ENCODE results near the gene SP2. TPM values are rescaled to one million over a fixed set of nuclear protein-coding genes. Genes with fewer than 3 reads are reported as not detected.

Gene SP2
- total RNA-seq, 1 donor from 2014 or later = 11.5 TPM

DNA sequence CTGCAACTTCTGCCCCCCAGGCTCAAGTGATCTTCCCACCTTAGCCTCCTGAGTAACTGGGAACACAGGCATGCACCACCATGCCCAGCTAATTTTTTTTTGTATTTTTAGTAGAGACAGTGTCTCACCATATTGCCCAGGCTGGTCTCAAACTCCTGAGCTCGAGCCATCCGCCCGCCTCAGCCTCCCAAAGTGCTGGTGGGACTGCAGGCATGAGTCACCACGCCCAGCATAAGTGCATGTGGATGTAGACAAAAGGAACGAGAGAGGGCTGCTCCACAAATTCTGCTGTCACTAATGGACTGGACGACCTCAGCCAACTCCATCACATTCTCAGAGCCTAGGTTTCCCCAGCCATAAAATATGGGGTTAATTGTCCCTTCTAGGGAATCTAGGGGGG, 7.7 kb upstream of the SP2 start:
- no peak for DNase-seq (ENCODE audit: extremely low read depth, low read depth, low spot score)

DNA sequence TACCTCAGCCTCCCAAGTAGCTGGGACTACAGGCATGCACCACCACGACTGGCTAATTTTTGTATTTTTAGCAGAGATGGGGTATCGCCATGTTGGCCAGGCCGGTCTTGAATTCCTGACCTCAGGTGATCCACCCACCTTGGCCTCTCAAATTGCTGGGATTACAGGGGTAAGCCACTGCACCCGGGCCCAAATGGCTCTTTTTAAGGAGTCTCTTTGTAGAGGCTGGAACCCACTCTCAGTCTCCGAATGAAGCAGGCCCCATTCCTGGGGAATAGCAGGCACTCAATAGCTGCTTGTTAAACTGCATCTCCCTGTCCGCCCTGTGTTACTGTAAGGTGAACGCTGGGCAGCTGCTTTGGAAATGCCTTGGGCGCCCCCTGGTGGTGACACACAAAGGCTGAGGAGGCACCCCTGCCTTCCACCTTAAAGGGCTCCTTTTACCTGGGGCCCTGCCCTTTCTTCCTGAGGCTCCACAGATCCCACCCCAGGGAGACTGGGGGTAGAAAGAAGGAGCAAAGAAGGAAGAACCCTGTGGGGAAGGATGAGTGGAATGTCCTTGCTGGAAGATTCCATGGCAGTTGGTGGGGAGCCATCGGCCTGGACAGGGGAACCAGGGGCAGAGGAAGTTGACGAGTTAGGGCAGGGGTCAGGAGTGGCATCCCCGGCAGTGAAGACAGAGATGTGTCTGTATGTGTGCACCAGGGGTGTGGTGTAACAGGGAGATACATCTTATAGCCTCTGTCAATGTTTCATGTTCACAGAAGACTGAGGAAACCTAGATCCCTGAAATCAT, 6.1 kb upstream of the SP2 start:
- no peak for DNase-seq (ENCODE audit: extremely low read depth, low read depth, low spot score)

DNA sequence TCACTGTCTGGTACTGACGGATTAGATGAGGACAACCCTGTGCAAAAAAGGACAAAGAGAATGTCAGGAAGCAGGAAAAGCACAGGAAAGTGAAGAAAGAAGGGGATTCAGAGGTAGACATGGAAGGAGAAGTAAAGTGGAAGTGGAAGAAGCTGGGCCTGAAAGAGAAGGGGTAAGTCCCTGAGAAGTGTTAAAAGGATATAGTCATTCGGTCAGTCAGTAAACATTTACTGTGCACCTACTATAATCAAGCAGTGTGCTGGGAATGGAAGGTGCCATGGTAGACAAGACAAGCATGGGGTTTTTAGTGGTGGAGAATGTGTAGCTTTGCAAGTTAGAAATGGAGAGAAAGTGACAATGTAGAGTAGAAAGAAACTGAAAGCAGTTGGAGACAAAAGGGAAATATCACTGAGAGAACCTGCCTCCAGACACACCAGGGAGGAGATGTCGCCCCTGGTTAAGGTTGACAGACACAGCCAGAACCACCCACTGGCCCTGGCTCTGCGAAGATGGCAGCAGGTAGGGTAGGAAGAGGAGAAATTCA, 4.4 kb upstream of the SP2 start:
- DNase-seq (ENCODE audit: extremely low read depth, low read depth, low spot score) = no peak

GRCh38 chr17:47894498-47895346, 1.3 kb upstream of the SP2 start:
- DNase-seq (ENCODE audit: extremely low read depth, low read depth, low spot score) = no peak

- DNase-seq (ENCODE audit: extremely low read depth, low read depth, low spot score) = no peak
Observed at GRCh38 chr17:47895347-47895855, 635 bp upstream of the SP2 start.

DNA sequence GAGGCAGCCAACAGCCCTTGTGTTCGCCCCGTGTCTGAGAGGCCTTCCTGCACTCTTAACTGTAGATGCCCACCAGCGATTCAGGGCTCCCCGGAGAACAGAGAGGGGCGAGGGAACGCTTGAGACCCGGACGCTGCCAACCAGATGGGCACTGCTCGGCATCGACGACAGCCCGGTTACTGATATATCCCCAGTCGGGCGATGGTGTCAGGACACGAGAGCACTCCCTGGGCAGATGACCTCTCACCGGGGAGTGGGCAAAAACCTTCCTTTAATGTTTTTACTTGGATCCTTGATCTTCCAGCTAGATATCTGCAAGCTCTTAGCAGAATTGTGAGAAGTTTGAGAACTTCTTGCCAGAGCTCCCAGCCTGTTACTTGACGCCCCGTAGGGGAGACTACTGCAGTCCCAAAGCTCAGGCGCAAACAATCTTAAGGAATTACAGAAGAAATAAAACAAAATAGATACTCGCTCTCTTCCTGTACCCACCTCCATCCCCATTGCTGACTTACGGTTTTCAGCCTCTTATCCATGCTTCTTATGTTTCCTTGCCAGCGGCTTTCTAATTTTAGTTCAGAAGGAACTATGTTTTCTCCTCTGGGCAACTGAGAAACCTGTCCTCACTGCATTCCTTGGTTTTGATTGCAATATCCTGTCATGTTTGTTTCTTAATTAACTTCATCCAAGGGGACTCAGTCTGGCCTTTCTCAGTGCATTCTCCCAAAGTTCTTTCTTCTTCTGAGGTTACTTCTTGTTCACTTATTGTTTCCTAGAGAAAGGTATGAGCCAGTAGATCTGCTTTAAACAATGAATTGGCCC, 845 bp downstream of the SP2 start:
- DNase-seq (ENCODE audit: extremely low read depth, low read depth, low spot score) = no peak

GRCh38 chr17:47897561-47897960, 1.5 kb downstream of the SP2 start:
- no peak for DNase-seq (ENCODE audit: extremely low read depth, low read depth, low spot score)

- DNase-seq (ENCODE audit: extremely low read depth, low read depth, low spot score) = no peak
Observed at GRCh38 chr17:47898241-47898640, 2.2 kb downstream of the SP2 start.

GRCh38 chr17:47899643-47900042, 3.6 kb downstream of the SP2 start:
- DNase-seq (ENCODE audit: extremely low read depth, low read depth, low spot score) = no peak

GRCh38 chr17:47901423-47901822, 5.4 kb downstream of the SP2 start:
- DNase-seq (ENCODE audit: extremely low read depth, low read depth, low spot score) = no peak

- no peak for DNase-seq (ENCODE audit: extremely low read depth, low read depth, low spot score)
Observed at GRCh38 chr17:47902039-47902744, 6.2 kb downstream of the SP2 start.

- DNase-seq (ENCODE audit: extremely low read depth, low read depth, low spot score) = no peak
Observed at GRCh38 chr17:47905221-47905733, 9.2 kb downstream of the SP2 start.

GRCh38 chr17:47906443-47906842, 10.4 kb downstream of the SP2 start:
- no peak for DNase-seq (ENCODE audit: extremely low read depth, low read depth, low spot score)

DNA sequence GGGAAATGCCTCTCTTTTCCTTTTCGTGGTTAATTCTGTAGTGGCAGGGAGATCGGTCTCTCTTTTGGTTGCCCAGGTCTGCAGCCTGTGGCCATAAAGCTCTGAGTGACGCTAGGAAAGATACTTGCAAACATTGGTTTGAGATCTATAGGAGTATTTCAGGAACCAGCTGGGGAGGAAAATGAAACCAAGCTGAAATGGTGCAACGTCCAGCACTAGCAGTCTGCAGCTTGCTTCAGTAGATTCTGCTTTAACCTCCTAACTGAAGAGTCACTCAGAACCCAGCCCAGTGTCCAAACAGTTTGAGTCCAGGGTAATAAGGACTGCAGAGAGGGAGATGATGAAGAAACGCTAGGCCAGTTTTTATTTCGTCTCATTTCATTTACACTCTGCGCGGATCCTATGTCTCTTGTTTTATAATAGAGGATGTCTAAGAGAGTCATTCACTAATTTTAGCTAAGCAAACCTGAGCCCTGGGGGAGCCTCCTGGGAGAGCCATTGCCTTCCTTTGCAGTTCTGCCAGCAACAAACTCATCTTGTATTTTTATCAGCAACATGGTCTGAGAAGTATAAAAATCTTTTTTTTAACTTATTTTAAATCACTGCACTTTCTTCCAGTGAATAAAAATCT, 12.0 kb downstream of the SP2 start:
- no peak for DNase-seq (ENCODE audit: extremely low read depth, low read depth, low spot score)

GRCh38 chr17:47913050-47913449, 17.0 kb downstream of the SP2 start:
- DNase-seq (ENCODE audit: extremely low read depth, low read depth, low spot score) = no peak

DNA sequence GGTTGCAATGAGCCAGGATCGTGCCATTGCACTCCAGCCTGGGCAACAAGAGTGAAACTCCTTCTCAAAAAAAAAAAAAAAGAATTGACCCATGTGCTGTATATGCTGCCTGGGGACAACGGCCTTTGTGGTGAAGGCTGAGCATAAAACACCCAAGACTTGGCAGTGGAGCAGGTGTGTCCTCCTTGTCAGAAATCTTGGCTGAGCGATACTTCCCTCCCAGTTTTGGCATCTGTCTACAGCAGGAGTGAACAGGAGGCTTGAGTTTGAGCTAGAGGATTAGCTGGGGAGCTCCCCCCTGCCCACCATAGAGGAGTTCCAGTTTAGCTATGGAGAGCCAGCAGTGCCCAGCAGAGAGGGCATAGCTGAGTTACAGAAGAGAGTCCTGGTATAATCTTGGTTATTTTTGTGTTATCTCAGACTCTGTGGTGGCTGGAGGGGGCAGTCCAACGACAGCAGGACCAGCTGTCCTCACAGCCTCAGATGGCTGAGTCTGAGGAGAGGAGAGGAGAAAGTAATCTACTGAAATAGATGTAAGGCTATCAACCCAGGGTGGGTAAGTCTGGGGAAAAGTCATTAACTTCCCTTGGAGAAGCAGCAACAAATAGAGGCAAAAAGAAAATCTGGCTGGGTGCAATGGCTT, 18.4 kb downstream of the SP2 start:
- no peak for DNase-seq (ENCODE audit: extremely low read depth, low read depth, low spot score)

- DNase-seq (ENCODE audit: extremely low read depth, low read depth, low spot score) = no peak
Observed at GRCh38 chr17:47915776-47916398, 19.9 kb downstream of the SP2 start.

GRCh38 chr17:47916489-47917208, 20.6 kb downstream of the SP2 start:
- DNase-seq (ENCODE audit: extremely low read depth, low read depth, low spot score) = no peak
